GM12865 (cell line): ENCODE measurements around the gene UNC13A.

Experiments
- DNase-seq: peaks from one replicate; pipeline ENCODE4 v3.0.0; 2010; ENCODE audit warnings: low read depth
- H3K4me3 ChIP-seq: 2 replicates; pipeline ENCODE4 v1.5.1; 2011; ENCODE audit warnings: mild to moderate bottlenecking, low read depth, low read length, control low read depth
- TF ChIP-seq, protein P1 (sequence below): IDR thresholded peaks from 2 replicates; pipeline ENCODE4 v1.5.1; 2011; ENCODE audit warnings: low read length, control low read depth, low read depth, inconsistent platforms; ENCODE audit not compliant: insufficient read depth; ENCODE audit errors: missing control alignments

UNC13A gene

DNA sequence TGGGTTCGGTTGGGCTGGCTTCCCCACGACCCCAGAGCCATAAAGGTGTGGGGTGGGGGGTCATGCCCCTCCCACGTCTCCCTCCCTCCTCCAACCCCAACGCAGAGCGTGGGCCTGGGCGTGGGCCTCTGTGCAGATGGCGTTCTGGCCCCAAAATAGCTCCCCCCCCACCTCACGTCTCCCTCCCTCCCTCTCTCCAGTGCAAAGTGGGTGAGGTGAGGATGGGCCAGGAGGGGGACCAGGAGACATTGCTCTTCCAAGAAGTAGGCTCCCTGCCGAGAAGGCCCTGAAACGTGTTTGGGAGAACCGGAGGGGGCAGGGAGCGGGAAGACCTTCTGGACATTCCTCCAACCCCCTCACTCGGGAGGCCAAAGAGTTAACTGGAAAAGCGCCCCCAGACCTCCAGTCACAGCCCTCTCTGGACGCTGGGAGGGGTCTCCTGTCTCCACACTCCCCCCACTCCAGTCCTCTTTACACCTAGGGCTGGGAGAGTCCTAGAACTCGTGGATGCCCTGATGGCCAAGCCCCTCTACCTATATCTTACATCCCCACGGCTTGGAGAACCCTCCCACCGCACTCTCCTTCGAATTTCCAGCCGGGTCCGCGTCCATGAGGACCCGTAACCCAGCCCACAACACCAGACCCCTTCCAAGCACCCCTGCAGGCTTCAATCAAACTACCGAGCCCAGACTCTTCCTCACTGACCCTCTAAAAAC is 855 bp downstream of the UNC13A start:
- H3K4me3 ChIP-seq = no peak overlapping the region
- TF ChIP-seq, protein P1, sequence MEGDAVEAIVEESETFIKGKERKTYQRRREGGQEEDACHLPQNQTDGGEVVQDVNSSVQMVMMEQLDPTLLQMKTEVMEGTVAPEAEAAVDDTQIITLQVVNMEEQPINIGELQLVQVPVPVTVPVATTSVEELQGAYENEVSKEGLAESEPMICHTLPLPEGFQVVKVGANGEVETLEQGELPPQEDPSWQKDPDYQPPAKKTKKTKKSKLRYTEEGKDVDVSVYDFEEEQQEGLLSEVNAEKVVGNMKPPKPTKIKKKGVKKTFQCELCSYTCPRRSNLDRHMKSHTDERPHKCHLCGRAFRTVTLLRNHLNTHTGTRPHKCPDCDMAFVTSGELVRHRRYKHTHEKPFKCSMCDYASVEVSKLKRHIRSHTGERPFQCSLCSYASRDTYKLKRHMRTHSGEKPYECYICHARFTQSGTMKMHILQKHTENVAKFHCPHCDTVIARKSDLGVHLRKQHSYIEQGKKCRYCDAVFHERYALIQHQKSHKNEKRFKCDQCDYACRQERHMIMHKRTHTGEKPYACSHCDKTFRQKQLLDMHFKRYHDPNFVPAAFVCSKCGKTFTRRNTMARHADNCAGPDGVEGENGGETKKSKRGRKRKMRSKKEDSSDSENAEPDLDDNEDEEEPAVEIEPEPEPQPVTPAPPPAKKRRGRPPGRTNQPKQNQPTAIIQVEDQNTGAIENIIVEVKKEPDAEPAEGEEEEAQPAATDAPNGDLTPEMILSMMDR = no peak
- DNase-seq = no peak

DNA sequence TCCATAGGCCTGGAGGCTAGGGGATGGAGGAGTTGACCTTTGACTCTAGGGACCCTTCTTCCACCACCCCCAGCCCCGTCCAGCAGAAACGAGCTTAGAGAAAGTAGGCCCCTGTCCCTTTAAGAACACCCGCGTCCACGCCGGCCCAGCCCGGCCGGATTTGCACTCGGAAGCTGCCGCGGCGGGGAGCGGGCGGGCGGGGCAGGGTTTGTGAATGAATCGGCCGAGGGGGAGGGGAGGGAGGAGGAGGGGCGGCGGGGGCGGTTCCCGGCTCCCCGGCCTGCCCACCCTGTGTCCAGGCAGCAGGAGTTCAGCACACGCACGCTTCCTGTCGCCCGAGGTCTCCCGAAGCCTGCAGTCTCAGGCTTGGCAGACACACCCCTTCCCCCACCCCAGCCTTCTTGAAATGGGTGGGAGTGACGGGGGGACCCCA is 1.5 kb downstream of the UNC13A start:
- DNase-seq = no peak
- TF ChIP-seq, protein P1 = no peak
- H3K4me3 ChIP-seq = no peak overlapping the region

DNA sequence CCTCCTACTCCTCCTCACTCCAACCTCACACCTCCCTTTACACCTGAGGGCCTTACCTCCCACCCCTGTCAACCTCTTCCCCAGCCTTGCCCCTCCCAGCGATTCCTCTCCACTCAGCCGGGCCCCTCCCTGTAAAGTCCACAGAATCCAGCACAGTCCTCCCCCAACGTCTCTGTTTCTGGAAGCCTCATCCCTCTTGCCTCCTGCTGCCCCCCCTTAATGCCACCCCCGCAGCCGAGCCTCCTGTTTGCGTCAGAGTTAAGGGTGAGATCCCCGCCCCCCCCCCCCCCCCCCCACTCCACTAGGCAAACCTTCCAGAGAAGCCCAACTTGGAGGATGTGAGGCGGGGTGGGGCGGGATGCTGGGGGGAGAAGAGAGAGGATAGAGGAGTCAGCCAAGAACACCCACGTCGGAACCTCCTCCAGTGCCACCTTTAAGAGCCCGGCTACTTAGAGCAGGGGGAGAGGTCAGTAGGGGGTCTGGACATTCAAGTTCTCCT is 2.1 kb downstream of the UNC13A start:
- TF ChIP-seq, protein P1 = no peak
- H3K4me3 ChIP-seq = no peak overlapping the region
- no peak for DNase-seq

DNA sequence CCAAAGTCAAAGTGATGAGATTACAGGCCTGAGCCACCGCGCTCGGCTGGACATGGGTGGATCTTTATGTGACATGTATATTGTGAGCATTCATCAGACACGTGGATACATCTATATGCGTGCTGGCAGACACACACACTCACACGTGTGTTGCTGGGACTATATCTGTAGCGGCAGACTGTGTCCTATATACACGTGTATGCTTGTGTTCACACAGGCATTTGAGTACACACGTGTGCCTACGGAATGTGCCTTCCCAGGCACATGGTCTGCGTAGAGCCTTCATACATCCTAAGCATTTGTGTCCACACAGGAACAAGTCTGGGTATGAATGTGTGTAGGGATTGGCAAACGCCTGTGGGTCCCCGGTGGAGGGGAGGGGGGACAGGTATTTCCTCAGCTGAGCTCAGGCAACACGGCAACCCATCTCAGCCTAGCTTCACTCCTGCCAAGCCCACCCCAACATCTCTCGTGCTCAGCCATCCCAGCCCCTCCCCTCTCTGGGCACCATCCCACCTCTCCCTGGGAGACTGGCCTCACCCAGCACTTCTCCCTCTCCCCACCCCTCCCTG is 2.6 kb downstream of the UNC13A start:
- H3K4me3 ChIP-seq = no peak overlapping the region
- TF ChIP-seq, protein P1 = no peak
- no peak for DNase-seq

DNA sequence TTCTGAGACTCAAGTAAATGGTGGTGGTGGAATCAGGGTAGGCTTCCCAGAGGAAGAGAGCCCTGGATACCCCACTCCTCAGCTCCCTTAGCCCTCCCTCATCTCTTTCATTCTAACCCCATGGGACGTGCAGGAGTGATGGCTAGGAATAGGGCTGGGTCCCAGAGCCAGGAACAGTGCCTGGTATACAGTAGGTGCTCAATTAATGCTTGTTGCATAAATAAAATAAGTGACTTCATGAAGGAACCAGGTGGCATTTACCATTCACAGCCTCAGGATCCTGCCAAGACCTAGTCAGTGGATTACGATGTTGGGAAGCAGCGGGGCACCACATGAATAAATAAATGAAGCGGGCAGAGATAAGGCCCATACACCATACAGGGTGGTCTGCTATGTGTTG is 3.9 kb downstream of the UNC13A start:
- no peak overlapping the region for H3K4me3 ChIP-seq
- no peak for DNase-seq
- TF ChIP-seq, protein P1 = no peak

DNA sequence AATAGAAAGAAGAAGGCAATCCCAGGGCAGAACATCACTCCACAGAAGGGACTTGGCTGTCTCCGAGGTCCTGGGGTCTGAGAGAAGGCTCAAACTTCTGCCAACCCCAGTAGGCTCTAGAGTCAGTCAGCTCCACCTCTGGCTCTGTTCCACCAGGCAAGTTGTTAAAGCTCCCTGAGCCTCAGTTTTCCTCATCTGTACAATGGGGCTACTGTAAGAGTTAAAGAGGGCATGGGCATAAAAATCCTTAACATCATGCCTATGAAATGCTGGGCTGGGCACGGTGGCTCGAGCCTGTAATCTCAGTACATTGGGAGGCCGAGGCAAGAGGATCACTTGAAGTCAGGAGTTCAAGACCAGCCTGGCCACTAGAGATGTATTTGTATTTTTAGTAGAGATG is 5.1 kb downstream of the UNC13A start:
- TF ChIP-seq, protein P1 = no peak
- DNase-seq = no peak
- H3K4me3 ChIP-seq = no peak overlapping the region
